ENCODE data around the gene NUP107.

DNA sequence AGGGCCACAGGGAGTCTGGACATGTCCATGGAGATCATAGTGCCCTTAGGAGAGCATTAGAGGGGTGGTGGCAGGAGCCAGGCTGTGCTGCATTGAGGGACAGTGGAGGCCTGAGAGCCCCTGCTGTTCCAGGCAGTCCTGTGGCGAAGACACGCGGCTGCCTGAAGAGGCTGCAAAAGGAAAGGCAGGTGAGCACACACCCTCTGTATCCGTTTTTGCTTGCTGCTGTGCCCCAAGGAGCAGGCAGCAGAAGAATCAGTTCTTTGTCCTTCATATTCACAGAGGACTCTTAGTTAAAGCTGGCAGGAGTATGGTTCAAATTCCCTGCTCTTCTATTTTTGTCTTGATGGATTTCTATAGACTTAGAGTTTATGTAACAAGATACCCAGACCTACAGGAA is 63.7 kb downstream of the NUP107 start:
- TF ChIP-seq PAX5 (IDR thresholded peaks at IDR 0.05; ENCODE audit: insufficient read depth, low read length, severe bottlenecking) (no peak), TAF1 (IDR thresholded peaks at IDR 0.05; ENCODE audit: low read depth, low read length) (no peak), POLR2A (IDR thresholded peaks at IDR 0.05; ENCODE audit: low read depth, low read length) (no peak)

Measured in GM12891 (cell line).